IMR-90 (cell line): ENCODE data around the gene MGA. TPM values are rescaled to one million over a fixed set of nuclear protein-coding genes. Genes with fewer than 3 reads are reported as not detected.
A peak's percentile ranks its signal among the peaks of the same experiment; 100 is the strongest.

Source experiments
- ATAC-seq: fragments of 200-7000 bp; cut with Tn5 transposase; 2 replicates; pipeline ENCODE4 v1.9.1; 2020; ENCODE audit warnings: low read depth, mild to moderate bottlenecking, moderate library complexity
- BruUV-seq: library from RNA; stranded (reverse); fragments of 400-500 nt; replicated peaks from 2 replicates; lab custom pipeline; 2021; lab: Mats Ljungman, UMichigan
- CTCF ChIA-PET: fragments of 300-600 bp; formaldehyde crosslinking; extraction: SDS; loops from one replicate; lab custom pipeline; 2021; ENCODE audit warnings: antibody characterized with exemption; lab: Yijun Ruan, JAX
- POLR2A ChIA-PET: fragments of 300-600 bp; sonication (Branson Sonifier 250); formaldehyde crosslinking; loops from one replicate; lab custom pipeline; 2022; ENCODE audit warnings: antibody characterized with exemption; ENCODE audit not compliant: unreplicated experiment; lab: Charles Lee
- DNase-seq: peaks from one replicate; pipeline ENCODE4 v3.0.0; 2013
- H2AFZ ChIP-seq: replicated peaks from 2 replicates; pipeline ENCODE3; 2013; ENCODE audit warnings: low read length, mild to moderate bottlenecking; ENCODE audit not compliant: poor library complexity
- H2AK5ac ChIP-seq: 2 replicates; pipeline ENCODE4 v1.6.1; 2013; ENCODE audit warnings: low read depth, low read length, inconsistent platforms
- H2AK9ac ChIP-seq: replicated peaks from 2 replicates; pipeline ENCODE3; 2013; ENCODE audit warnings: mild to moderate bottlenecking, low read depth, low read length, moderate library complexity; ENCODE audit not compliant: poor library complexity
- H2BK120ac ChIP-seq: 2 replicates; pipeline ENCODE4 v1.6.1; 2013; ENCODE audit warnings: low read depth, low read length, inconsistent platforms
- H2BK15ac ChIP-seq: 3 replicates; pipeline ENCODE4 v1.6.1; 2013; ENCODE audit warnings: low read depth, low read length, inconsistent platforms
- H2BK20ac ChIP-seq: 2 replicates; pipeline ENCODE4 v1.6.1; 2013; ENCODE audit warnings: low read depth, mild to moderate bottlenecking, inconsistent platforms, low read length, moderate library complexity
- H2BK5ac ChIP-seq: 2 replicates; pipeline ENCODE4 v1.6.1; 2013; ENCODE audit warnings: mild to moderate bottlenecking, low read depth, low read length, inconsistent platforms; ENCODE audit not compliant: poor library complexity, severe bottlenecking
- H3K14ac ChIP-seq: replicated peaks from 2 replicates; pipeline ENCODE4 v1.6.1; 2013; ENCODE audit warnings: low read depth, low read length, inconsistent platforms
- H3K18ac ChIP-seq: 2 replicates; pipeline ENCODE4 v1.6.1; 2013; ENCODE audit warnings: low read depth, low read length, control low read depth
- H3K23ac ChIP-seq: 2 replicates; pipeline ENCODE4 v1.6.1; 2013; ENCODE audit warnings: low read depth, low read length, inconsistent platforms
- H3K27ac ChIP-seq: 2 replicates; pipeline ENCODE4 v1.5.1; 2013; ENCODE audit warnings: mild to moderate bottlenecking, control low read depth, low read length; ENCODE audit not compliant: insufficient read depth
- H3K27me3 ChIP-seq: 2 replicates; pipeline ENCODE4 v1.6.1; 2013; ENCODE audit warnings: low read length; ENCODE audit not compliant: control insufficient read depth, insufficient read depth
- H3K36me3 ChIP-seq: 2 replicates; pipeline ENCODE4 v1.6.1; 2013; ENCODE audit warnings: low read length, mixed read lengths; ENCODE audit not compliant: control insufficient read depth, insufficient read depth
- H3K4ac ChIP-seq: 2 replicates; pipeline ENCODE4 v1.6.1; 2013; ENCODE audit warnings: low read depth, low read length, inconsistent platforms
- H3K4me1 ChIP-seq: 2 replicates; pipeline ENCODE4 v1.6.1; 2013; ENCODE audit warnings: low read length, mixed read lengths; ENCODE audit not compliant: control insufficient read depth, insufficient read depth
- H3K4me2 ChIP-seq: 2 replicates; pipeline ENCODE4 v1.6.1; 2013; ENCODE audit warnings: low read depth, mild to moderate bottlenecking, control low read depth, low read length, moderate library complexity
- H3K4me3 ChIP-seq: 2 replicates; pipeline ENCODE4 v1.5.1; 2013; ENCODE audit warnings: low read depth, mild to moderate bottlenecking, control low read depth, low read length, moderate library complexity; ENCODE audit not compliant: insufficient read depth
- H3K56ac ChIP-seq: 2 replicates; pipeline ENCODE4 v1.6.1; 2013; ENCODE audit warnings: low read length, inconsistent platforms; ENCODE audit not compliant: insufficient read depth; ENCODE audit errors: extremely low read depth
- H3K79me1 ChIP-seq, 2 experiments: 2 replicates each; pipeline ENCODE4 v1.6.1; 2013; ENCODE audit warnings: low read length in 2 of 2, inconsistent platforms in 1 of 2, low read depth in 1 of 2
- H3K9ac ChIP-seq: 2 replicates; pipeline ENCODE4 v1.6.1; 2013; ENCODE audit warnings: low read depth, low read length, control low read depth
- H3K9me1 ChIP-seq: 2 replicates; pipeline ENCODE4 v1.6.1; 2013; ENCODE audit warnings: low read length, inconsistent platforms; ENCODE audit not compliant: insufficient read depth
- H3K9me3 ChIP-seq: 2 replicates; pipeline ENCODE4 v1.6.1; 2013; ENCODE audit warnings: low read length; ENCODE audit not compliant: control insufficient read depth, insufficient read depth
- H4K20me1 ChIP-seq: 2 replicates; pipeline ENCODE4 v1.6.1; 2013; ENCODE audit warnings: low read length, inconsistent platforms; ENCODE audit not compliant: insufficient read depth
- H4K5ac ChIP-seq: 2 replicates; pipeline ENCODE4 v1.6.1; 2013; ENCODE audit warnings: mild to moderate bottlenecking, low read depth, low read length, control low read depth
- H4K8ac ChIP-seq, 2 experiments: 2 replicates each; pipeline ENCODE4 v1.6.1; 2013; ENCODE audit warnings: low read depth in 2 of 2, low read length in 2 of 2, control low read depth in 1 of 2, inconsistent platforms in 1 of 2
- H4K91ac ChIP-seq: 2 replicates; pipeline ENCODE4 v1.6.1; 2013; ENCODE audit warnings: low read depth, low read length, inconsistent platforms; ENCODE audit not compliant: insufficient read depth
- BHLHE40 ChIP-seq: fragments of 150-350 bp; IDR thresholded peaks from 2 replicates; pipeline ENCODE4 v1.6.1; 2016; ENCODE audit warnings: mild to moderate bottlenecking, low read depth, low read length
- CEBPB ChIP-seq: IDR thresholded peaks from 2 replicates; pipeline ENCODE4 v1.6.1; 2012; ENCODE audit warnings: low read depth, low read length, improper control_type of control experiment
- CHD1 ChIP-seq: IDR thresholded peaks from 2 replicates; pipeline ENCODE4 v1.6.1; 2012; ENCODE audit warnings: low read depth, low read length, improper control_type of control experiment
- CTCF ChIP-seq: conservative IDR thresholded peaks from 2 replicates; pipeline ENCODE4 v1.5.1; 2012; ENCODE audit warnings: mild to moderate bottlenecking, low read depth, low read length, improper control_type of control experiment
- FOS ChIP-seq: fragments of 150-350 bp; IDR thresholded peaks from 2 replicates; pipeline ENCODE4 v1.6.1; 2016; ENCODE audit warnings: low read depth, low read length
- MXI1 ChIP-seq: IDR thresholded peaks from 2 replicates; pipeline ENCODE4 v1.6.1; 2012; ENCODE audit warnings: low read depth, mild to moderate bottlenecking, low read length, moderate library complexity, borderline replicate concordance
- NFE2L2 ChIP-seq: fragments of 150-350 bp; IDR thresholded peaks from 2 replicates; pipeline ENCODE4 v1.6.1; 2016; ENCODE audit warnings: low read depth, mild to moderate bottlenecking, low read length
- POLR2A ChIP-seq: IDR thresholded peaks from 2 replicates; pipeline ENCODE4 v1.6.1; 2012; ENCODE audit warnings: mild to moderate bottlenecking, low read depth, low read length
- RAD21 ChIP-seq: IDR thresholded peaks from 2 replicates; pipeline ENCODE4 v1.6.1; 2012; ENCODE audit warnings: low read length, improper control_type of control experiment
- RCOR1 ChIP-seq: IDR thresholded peaks from 2 replicates; pipeline ENCODE4 v1.6.1; 2012; ENCODE audit warnings: mild to moderate bottlenecking, low read length, improper control_type of control experiment; ENCODE audit not compliant: insufficient replicate concordance
- RFX5 ChIP-seq: IDR thresholded peaks from 2 replicates; pipeline ENCODE4 v1.8.0; 2012; ENCODE audit warnings: low read depth, mild to moderate bottlenecking, low read length, moderate library complexity
- SMC3 ChIP-seq: fragments of 150-350 bp; IDR thresholded peaks from 2 replicates; pipeline ENCODE4 v1.6.1; 2016; ENCODE audit warnings: low read depth, mild to moderate bottlenecking, antibody characterized with exemption, low read length, moderate library complexity
- USF2 ChIP-seq: fragments of 150-350 bp; IDR thresholded peaks from 2 replicates; pipeline ENCODE4 v1.6.1; 2017; ENCODE audit warnings: mild to moderate bottlenecking, antibody characterized with exemption, low read length, low read depth
- WGBS, 2 experiments: methylation state at CpG; one replicate each; pipeline versions ENCODE4 v1.1.5 to v1.1.7; 2013; ENCODE audit warnings: missing lambda C conversion rate in 2 of 2; ENCODE audit not compliant: insufficient read length in 1 of 2; ENCODE audit errors: extremely low coverage in 2 of 2; 5-methylcytosine and 5-hydroxymethylcytosine counted together
- dilution Hi-C: fragments of 300-500 bp; cut with HindIII; formaldehyde crosslinking; loops from one replicate; pipeline ENCODE4 v1.14.3; 2018; ENCODE audit warnings: low sequenced_read_pairs; ENCODE audit not compliant: unreplicated experiment
- in situ Hi-C: fragments of 300-500 bp; cut with MboI; formaldehyde crosslinking; loops from 3 replicates; pipeline ENCODE4 v1.14.3; 2019; ENCODE audit warnings: low sequenced_read_pairs, inconsistent platforms, mixed read lengths
- intact Hi-C: fragments of 100-400 bp; cut with micrococcal nuclease; formaldehyde crosslinking; loops from 2 replicates; pipeline ENCODE4 v1.10.0; 2022
- polyA plus RNA-seq, 3 experiments: library from polyadenylated mRNA; depleted of rRNA; stranded (reverse); fragments of >200 nt; gene quantifications; 2 replicates each; pipeline ENCODE4 v1.2.3, GENCODE V29; 2012; ENCODE audit warnings: low replicate concordance in 1 of 3
- total RNA-seq: library from RNA; depleted of rRNA; stranded (reverse); fragments of >200 nt; gene quantifications from 2 replicates; pipeline ENCODE4 v1.2.3, GENCODE V29; 2012

The MGA gene
- total and polyA plus RNA-seq, 2 of the 4 experiments (the other 2 are of a cell fraction), result 3.2 to 38.0 TPM

- H2BK5ac ChIP-seq, result peak overlapping the region; percentile 58
- H3K18ac ChIP-seq, result no peak overlapping the region
- H2AK9ac ChIP-seq, result no peak overlapping the region
- in situ Hi-C loops, result no loop called here
- no peak overlapping the region for H4K5ac ChIP-seq
- H3K4me3 ChIP-seq, result peak overlapping the region; percentile 6; the same call in 1 of the 2 replicates
- H3K9me1 ChIP-seq, result 0 out of 2 replicates have a peak, but pooled peaks cover 3% of the 10 kb centered on the region
- dilution Hi-C loops, result no loop called here
- no peak overlapping the region for H4K91ac ChIP-seq
- H3K27ac ChIP-seq, result no peak overlapping the region
- H3K14ac ChIP-seq, result peak overlapping the region; percentile 28; the same call in 1 of the 2 replicates
- TF ChIP-seq CEBPB (peak; percentile 41; the same call in 1 of the 2 replicates), RCOR1 (no peak), RFX5 (no peak), CHD1 (no peak), CTCF (peak; percentile 56), FOS (no peak), BHLHE40 (no peak), MXI1 (no peak), USF2 (no peak), RAD21 (peak; percentile 58), SMC3 (peak; percentile 46), NFE2L2 (no peak), POLR2A (no peak)
- H3K4ac ChIP-seq, result no peak overlapping the region
- intact Hi-C loops, result loop anchor here (5.0 kb wide), 1 partner anchor 116 kb away; no protein-coding TSS in a partner anchor
- peak overlapping the region; percentile 75; the same call in 1 of the 2 replicates for H3K4me2 ChIP-seq
- no CpG with 5 or more reads among the region's 8 CpGs for WGBS, 2 experiments
- DNase-seq, result peak; percentile 73
- no peaks in the 10 kb centered on the region; the same call in 1 of the 2 replicates for H3K4me1 ChIP-seq
- H2AK5ac ChIP-seq, result no peak overlapping the region
- BruUV-seq, result no TSS peak
- no peak overlapping the region for H3K56ac ChIP-seq
- H2BK120ac ChIP-seq, result no peak overlapping the region
- peak; percentile 75 for ATAC-seq
- H3K79me1 ChIP-seq, result peaks cover 16 to 37% of the 10 kb centered on the region in 2 experiments
- H3K27me3 ChIP-seq, result no peaks in the 10 kb centered on the region
- H2BK15ac ChIP-seq, result no peak overlapping the region
- H3K36me3 ChIP-seq, result peaks cover 6% of the 10 kb centered on the region; the same call in 1 of the 2 replicates
- no peaks in the 10 kb centered on the region for H3K9me3 ChIP-seq
- H4K8ac ChIP-seq, result peak overlapping the region in 1 of 2 experiments; percentile 75; a peak in 2 of 4 replicates
- ChIA-PET POLR2A (no interaction called here), CTCF (interaction anchor here (0.6 to 1.2 kb wide), 3 partner anchors 92 to 271 kb away, joined by 3 to 4 read pairs (median 3); no protein-coding TSS in a partner anchor)
- no peak overlapping the region for H2BK20ac ChIP-seq
- no peak overlapping the region for H3K23ac ChIP-seq
- H3K9ac ChIP-seq, result no peak overlapping the region
- peaks cover 8% of the 10 kb centered on the region for H4K20me1 ChIP-seq
- no peak overlapping the region for H2AFZ ChIP-seq
Observed at GRCh38 chr15:41695750-41696436, 35.7 kb downstream of the MGA start.
